IPS-NIHi7 (cell line): ENCODE results near the gene CCDC158.
"Not testable (repeated sequence)": the region's sequence is repeated elsewhere in the genome, so short reads cannot be mapped to it uniquely, and the experiment has no call there.

Experiments
- DNase-seq: peaks from one replicate; pipeline ENCODE4 v3.0.0; 2012; ENCODE audit warnings: mixed read lengths; ENCODE audit errors: extremely low spot score

The CCDC158 gene

DNA sequence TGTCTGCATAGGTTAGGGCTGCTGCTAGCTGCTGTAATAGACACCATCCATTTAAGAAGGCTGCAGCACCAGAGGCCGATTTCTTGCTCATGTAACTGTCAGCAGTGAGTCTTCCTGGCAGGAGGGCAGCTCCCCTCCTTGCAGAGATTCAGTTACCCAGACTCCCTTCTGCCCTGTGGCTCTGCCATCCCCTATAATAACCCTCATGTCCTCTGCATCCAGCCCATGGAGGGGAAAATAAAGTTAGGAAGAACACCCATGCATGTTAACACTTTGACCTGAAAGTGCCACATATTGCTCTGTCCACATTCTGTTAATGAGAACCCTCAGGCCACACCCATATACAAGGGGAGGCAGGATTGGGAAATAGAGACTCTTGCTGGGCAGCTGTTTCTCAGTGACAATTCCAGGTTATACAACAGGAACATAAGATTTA, 109.0 kb downstream of the CCDC158 start:
- no peak for DNase-seq

DNA sequence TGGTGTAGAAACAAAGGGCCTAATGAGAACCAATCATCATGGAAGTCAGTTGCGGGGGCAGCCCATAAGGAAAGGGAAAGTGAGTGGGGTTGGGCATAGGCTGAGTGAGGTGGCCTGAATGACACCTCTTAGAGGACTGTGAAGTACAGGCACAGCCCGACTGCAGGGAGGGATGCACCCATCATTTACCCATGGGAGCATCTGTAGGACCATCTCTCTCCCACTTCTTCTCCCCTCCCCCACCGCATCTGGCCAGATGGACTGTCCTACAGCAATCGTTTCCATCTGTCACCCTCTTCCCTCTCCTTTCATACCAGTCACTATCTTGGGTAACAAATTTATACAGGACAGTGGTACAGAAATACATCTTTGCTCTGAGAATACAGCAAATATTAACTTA, 110.3 kb downstream of the CCDC158 start:
- DNase-seq = no peak

GRCh38 chr4:76309939-76310550, 110.9 kb downstream of the CCDC158 start:
- DNase-seq = no peak

- no peak for DNase-seq
Observed at GRCh38 chr4:76308548-76308947, 112.4 kb downstream of the CCDC158 start.

- DNase-seq = no peak
Observed at GRCh38 chr4:76307660-76308014, 113.3 kb downstream of the CCDC158 start.

- DNase-seq = peak; percentile 84
Observed at GRCh38 chr4:76306882-76307659, 113.9 kb downstream of the CCDC158 start.

DNA sequence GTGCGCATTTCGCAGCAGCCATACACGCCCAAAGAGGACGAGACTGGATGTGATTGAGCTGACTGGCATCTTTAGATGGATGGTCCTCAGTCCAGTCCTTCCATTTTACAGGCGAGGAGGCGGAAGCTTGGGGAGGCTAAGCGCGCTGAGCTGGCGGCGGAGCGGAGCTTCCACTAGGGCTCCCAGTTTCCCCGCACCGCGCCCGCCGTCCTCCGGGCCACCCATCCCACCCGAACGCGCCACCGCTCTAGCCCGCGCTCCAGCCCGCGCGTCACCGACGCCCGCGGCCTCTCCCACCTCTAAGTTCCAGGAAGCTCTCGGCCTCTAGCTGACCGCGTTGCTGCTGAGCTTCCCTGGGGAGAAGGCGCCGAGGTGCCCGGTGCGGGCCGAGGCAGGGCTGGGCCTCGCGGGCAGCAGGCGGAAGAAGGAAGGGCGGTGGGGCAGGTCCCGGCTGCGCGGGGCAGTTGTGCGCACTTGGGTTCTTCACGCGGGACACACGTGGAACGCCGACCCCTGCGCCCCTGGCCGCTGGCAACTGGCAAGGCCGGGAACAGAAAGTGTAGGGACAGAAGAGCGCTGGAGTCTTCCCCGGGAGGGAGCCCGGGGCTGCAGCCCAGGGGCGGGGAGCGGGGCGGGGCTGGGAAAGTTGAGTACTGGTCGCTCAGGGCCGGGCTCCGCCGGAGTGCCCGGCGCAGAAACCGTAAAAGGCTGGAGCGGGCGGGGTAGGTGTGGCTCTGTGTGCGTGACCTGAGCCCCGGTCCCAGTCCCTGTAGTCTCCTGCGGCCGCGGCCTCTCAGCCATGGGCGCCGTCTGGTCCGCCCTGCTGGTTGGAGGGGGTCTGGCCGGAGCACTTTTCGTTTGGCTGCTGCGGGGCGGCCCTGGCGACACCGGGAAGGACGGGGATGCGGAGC, 114.7 kb downstream of the CCDC158 start, which contains the start of gene STBD1:
Gene STBD1 (plus strand): TSS at position 763 of the 911 bp plus-strand sequence. CDS start 37 bp downstream, at position 800.
- peak; percentile 87 for DNase-seq

GRCh38 chr4:76305033-76305687, 115.8 kb downstream of the CCDC158 start:
- DNase-seq = no peak

DNA sequence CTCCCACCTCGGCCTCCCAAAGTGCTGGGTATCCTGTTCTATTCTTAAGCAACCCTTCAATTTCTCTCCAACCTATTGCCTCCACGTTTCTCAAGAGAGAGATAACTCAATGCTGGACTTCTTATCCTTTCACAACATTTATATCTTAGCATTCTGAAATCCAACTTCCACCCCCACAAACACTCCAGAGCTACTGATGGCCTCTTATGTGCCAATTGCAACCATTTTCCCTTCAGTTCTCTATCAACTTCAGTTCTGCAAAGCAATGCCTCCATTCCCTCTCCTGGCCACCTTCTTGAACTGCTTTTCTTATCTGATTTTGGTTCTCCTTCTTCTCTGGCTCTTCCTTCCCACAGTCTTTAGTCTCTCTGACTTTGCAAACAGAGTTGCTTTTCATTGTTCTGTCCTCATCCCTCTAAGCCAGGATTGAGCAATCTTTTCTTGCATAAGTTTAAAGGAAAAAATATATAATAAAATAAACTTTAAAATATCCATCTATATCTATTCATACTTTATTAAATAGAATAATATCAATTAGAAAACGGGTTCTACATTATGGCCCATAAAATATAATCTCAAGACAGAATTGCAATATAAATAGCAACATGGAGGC, 118.0 kb downstream of the CCDC158 start:
- DNase-seq = no peak

- DNase-seq = no peak
Observed at GRCh38 chr4:76301775-76302162, 119.2 kb downstream of the CCDC158 start.

- DNase-seq = no peak
Observed at GRCh38 chr4:76301068-76301774, 119.7 kb downstream of the CCDC158 start.

GRCh38 chr4:76300012-76300411, 120.9 kb downstream of the CCDC158 start:
- no peak for DNase-seq

- DNase-seq = no peak
Observed at GRCh38 chr4:76298227-76298626, 122.7 kb downstream of the CCDC158 start.

DNA sequence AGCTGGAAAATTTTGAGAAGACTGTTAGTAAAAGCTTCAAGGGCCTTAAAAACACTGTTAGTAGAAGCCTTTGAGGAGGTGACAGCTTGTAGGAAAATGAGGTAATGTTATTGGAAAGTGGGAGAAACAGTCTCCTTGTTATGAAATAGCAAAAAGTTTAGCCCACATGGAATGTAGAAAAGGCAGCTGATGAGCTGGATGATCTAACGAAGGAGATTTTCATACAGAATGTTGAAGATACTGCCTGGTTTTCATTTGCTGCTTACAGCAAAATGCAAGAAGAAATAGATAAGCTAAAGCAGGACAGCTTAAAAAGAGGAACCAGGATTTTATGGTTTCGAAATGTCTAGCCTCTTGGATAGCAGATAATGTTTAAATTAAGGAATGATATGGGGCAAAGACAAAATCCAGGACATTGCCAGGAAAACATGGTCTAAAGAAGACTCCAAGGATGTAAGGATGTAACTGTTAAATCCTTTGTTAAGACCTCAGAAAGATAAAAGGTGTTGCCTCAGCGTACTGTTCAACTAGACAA, 124.6 kb downstream of the CCDC158 start:
- no peak for DNase-seq

DNA sequence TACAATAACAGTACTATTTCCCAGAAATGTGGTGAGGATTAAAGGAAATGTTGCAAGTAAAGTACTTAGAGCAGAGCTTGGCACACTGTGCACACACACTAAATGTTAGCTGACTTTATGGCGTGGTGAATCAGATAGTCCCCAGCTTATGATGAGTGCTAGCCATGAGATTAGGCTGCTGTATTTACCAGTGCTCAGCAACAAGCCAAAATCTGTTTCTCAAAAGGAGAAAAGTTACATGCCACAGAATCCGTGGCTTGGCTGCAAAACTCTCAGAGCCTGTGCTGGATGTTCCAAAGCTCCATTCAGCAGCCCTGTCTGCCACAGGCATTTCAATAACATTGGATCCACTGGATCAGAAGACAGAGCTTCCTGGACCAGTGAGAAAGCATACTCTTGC, 127.2 kb downstream of the CCDC158 start:
- DNase-seq = no peak

DNA sequence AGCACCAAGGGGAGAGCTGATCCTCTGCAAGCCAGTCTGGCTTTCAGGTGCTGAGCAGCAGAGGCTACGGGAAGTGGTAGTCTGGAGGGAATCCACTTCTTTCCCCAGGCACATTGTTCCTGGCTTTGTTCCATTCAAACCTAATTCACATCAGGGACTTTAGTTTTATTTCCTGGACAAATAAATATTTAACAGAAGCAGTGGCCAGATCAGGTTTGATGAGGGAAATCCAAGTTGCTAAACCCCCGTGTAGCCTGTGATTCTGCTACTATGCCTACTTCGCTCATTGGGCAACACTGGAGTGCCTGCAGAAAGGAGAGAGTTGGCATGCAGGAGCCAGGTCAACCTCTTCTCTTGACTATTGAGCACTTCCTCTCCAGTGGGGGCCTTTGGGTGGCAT, 128.2 kb downstream of the CCDC158 start:
- no peak for DNase-seq

DNA sequence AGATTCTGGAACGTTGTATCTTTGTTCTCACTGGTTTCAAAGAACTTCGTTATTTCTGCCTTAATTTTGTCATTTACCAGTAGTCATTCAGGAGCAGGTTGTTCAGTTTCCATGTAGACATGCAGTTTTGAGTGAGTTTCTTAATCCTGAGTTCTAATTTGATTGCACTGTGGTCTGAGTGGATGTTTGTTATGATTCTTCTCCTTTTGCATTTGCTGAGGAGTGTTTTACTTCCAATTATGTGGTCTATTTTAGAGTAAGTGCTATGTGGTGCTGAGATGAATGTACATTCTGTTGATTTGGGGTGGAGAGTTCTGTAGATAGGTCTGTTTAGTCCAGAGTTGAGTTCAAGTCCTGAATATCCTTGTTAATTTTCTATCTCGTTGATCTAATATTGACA, 133.1 kb downstream of the CCDC158 start:
- DNase-seq = not testable (repeated sequence)

DNA sequence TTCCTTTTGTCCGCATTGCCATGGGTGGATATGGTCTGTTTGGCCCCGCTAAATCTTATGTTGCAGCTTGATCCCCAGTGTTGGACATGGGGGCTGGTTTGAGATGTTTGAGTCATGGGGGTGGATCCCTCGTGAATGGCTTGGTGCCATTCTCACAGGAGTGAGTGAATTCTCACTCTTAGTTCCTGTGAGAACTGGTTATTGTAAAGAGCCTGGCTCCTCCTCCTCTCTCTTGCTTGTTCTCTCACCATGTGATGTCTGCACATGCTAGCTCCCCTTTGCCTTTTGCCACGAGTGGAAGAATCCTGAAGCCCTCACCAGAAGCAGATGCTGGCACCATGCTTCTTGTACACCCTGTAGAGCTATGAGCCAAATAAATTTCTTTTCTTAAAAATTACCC, 137.0 kb downstream of the CCDC158 start:
- no peak for DNase-seq

GRCh38 chr4:76282941-76283689, 137.8 kb downstream of the CCDC158 start:
- DNase-seq = no peak

- DNase-seq = not testable (repeated sequence)
Observed at GRCh38 chr4:76281594-76281993, 139.3 kb downstream of the CCDC158 start.
